Esophagus squamous epithelium (tissue), 5 donors: ENCODE data around the gene MTAP. TPM values are rescaled to one million over a fixed set of nuclear protein-coding genes. Genes with fewer than 3 reads are reported as not detected.
"Not testable (repeated sequence)": the region's sequence is repeated elsewhere in the genome, so short reads cannot be mapped to it uniquely, and the experiment has no call there.

Source experiments
- DNase-seq: peaks from one replicate; lab custom pipeline; 2025; lab: John Stamatoyannopoulos, UW
- H3K27ac ChIP-seq, 4 donors: fragments of 200-600 bp; sonication (generic); one replicate each; pipeline ENCODE4 v1.5.1; 2016 to 2019; ENCODE audit warnings: mild to moderate bottlenecking in 1 of 4
- H3K27me3 ChIP-seq, 4 donors: fragments of 200-600 bp; sonication (generic); 1 replicate in 3 of 4; 2 replicates in 1 of 4; pipeline versions ENCODE4 v1.5.1 to v1.6.0; 2017 to 2021; ENCODE audit warnings: antibody characterized with exemption in 1 of 4
- H3K36me3 ChIP-seq, 3 donors: fragments of 200-600 bp; sonication (generic); one replicate each; pipeline ENCODE4 v1.5.1; 2016 to 2019
- H3K4me1 ChIP-seq, 3 donors: fragments of 200-600 bp; sonication (generic); one replicate each; pipeline ENCODE4 v1.5.1; 2017 to 2019
- H3K4me3 ChIP-seq, 4 donors: fragments of 200-600 bp; sonication (generic); 1 replicate in 3 of 4; 2 replicates in 1 of 4; pipeline ENCODE4 v1.5.1; 2016 to 2019; ENCODE audit warnings: mild to moderate bottlenecking in 2 of 4, moderate library complexity in 1 of 4
- H3K9me3 ChIP-seq, 3 donors: fragments of 200-600 bp; sonication (generic); one replicate each; pipeline ENCODE4 v1.5.1; 2016 to 2019
- CTCF ChIP-seq, 6 experiments: fragments of 450-650 bp in 4 of 6; fragments of 200-600 bp in 2 of 6; sonication (generic) in 2 of 6; IDR thresholded peaks; one replicate each; pipeline ENCODE4 v1.5.1; 2016 to 2019; ENCODE audit warnings: antibody characterized with exemption in 6 of 6, mild to moderate bottlenecking in 4 of 6, moderate library complexity in 4 of 6
- POLR2A ChIP-seq, 4 donors: fragments of 450-650 bp; IDR thresholded peaks; one replicate each; pipeline ENCODE4 v1.6.1; 2017; ENCODE audit warnings: antibody characterized with exemption in 4 of 4, mild to moderate bottlenecking in 4 of 4, moderate library complexity in 3 of 4
- WGBS, 2 donors: methylation state at CpG; one replicate each; pipeline ENCODE4 v1.1.5; 2018; 5-methylcytosine and 5-hydroxymethylcytosine counted together
- intact Hi-C: fragments of 100-400 bp; cut with DNase I; formaldehyde crosslinking; loops from one replicate; pipeline ENCODE4 v1.15.0; 2022
- total RNA-seq, 4 donors: library from RNA; depleted of rRNA; stranded (reverse); fragments of >200 nt; gene quantifications; one replicate each; pipeline ENCODE4 v1.1.0, GENCODE V29; 2016
- donor health status: DM: yes; HTN: yes; CAD: no.

Gene MTAP
- total RNA-seq, 4 donors from 2014 or later: 16.1 to 37.4 (median 27.6) TPM

GRCh38 chr9:21936161-21936560 is 133.7 kb downstream of the MTAP start:
- intact Hi-C loops: no loop called here
- peaks cover 0 to 14% (median 0%) of the 10 kb centered on the region in 3 donors for H3K36me3 ChIP-seq
- no peak overlapping the region for H3K27ac ChIP-seq
- no peaks in the 10 kb centered on the region for H3K27me3 ChIP-seq
- DNase-seq: no peak
- no peaks in the 10 kb centered on the region for H3K9me3 ChIP-seq
- no peak overlapping the region for H3K4me3 ChIP-seq
- no peaks in the 10 kb centered on the region for H3K4me1 ChIP-seq
- 79 to 94% methylated on average over 1 of the region's 1 CpG for WGBS, 2 donors
- no peak for TF ChIP-seq POLR2A (IDR thresholded peaks at IDR 0.05)
- no peak for TF ChIP-seq CTCF (IDR thresholded peaks at IDR 0.05)

- no peak overlapping the region for H3K4me3 ChIP-seq
- no peak for DNase-seq
- intact Hi-C loops: no loop called here
- H3K27ac ChIP-seq: no peak overlapping the region
- H3K4me1 ChIP-seq: no peaks in the 10 kb centered on the region
- H3K9me3 ChIP-seq: no peaks in the 10 kb centered on the region
- WGBS, 2 donors: 84 to 87% methylated on average over 4 of the region's 4 CpGs
- TF ChIP-seq CTCF (IDR thresholded peaks at IDR 0.05) (no peak), POLR2A (IDR thresholded peaks at IDR 0.05) (no peak)
- no peaks in the 10 kb centered on the region for H3K27me3 ChIP-seq
- H3K36me3 ChIP-seq: no peaks in the 10 kb centered on the region
These were observed 139.0 kb downstream of the MTAP start for GRCh38 chr9:21941337-21941995.

GRCh38 chr9:21943464-21943863 is 141.0 kb downstream of the MTAP start:
- 73 to 88% methylated on average over 4 of the region's 4 CpGs for WGBS, 2 donors
- no peak for DNase-seq
- no peaks in the 10 kb centered on the region for H3K4me1 ChIP-seq
- TF ChIP-seq CTCF (IDR thresholded peaks at IDR 0.05) (no peak), POLR2A (IDR thresholded peaks at IDR 0.05) (no peak)
- H3K4me3 ChIP-seq: no peak overlapping the region
- no peaks in the 10 kb centered on the region for H3K27me3 ChIP-seq
- intact Hi-C loops: no loop called here
- no peak overlapping the region for H3K27ac ChIP-seq
- H3K36me3 ChIP-seq: no peaks in the 10 kb centered on the region
- no peaks in the 10 kb centered on the region for H3K9me3 ChIP-seq

- H3K27me3 ChIP-seq: no peaks in the 10 kb centered on the region
- intact Hi-C loops: no loop called here
- TF ChIP-seq POLR2A (IDR thresholded peaks at IDR 0.05): no peak
- no peak for TF ChIP-seq CTCF (IDR thresholded peaks at IDR 0.05)
- no peak for DNase-seq
- H3K36me3 ChIP-seq: no peaks in the 10 kb centered on the region
- H3K4me1 ChIP-seq: no peaks in the 10 kb centered on the region
- 50 to 100% methylated on average over 1 of the region's 2 CpGs for WGBS, 2 donors
- H3K9me3 ChIP-seq: no peaks in the 10 kb centered on the region
- no peak overlapping the region for H3K4me3 ChIP-seq
- H3K27ac ChIP-seq: no peak overlapping the region
These were observed 143.2 kb downstream of the MTAP start for GRCh38 chr9:21945606-21946005.

- no peak overlapping the region for H3K27ac ChIP-seq
- DNase-seq: no peak
- H3K27me3 ChIP-seq: peaks cover 0 to 35% (median 0%) of the 10 kb centered on the region in 4 donors
- H3K4me1 ChIP-seq: no peaks in the 10 kb centered on the region
- intact Hi-C loops: no loop called here
- no peaks in the 10 kb centered on the region for H3K36me3 ChIP-seq
- no peak overlapping the region for H3K4me3 ChIP-seq
- H3K9me3 ChIP-seq: peaks cover 0 to 3% (median 0%) of the 10 kb centered on the region in 3 donors
- 90 to 100% methylated on average over 1 to 2 of the region's 2 CpGs for WGBS, 2 donors
- TF ChIP-seq POLR2A (IDR thresholded peaks at IDR 0.05) (no peak), CTCF (IDR thresholded peaks at IDR 0.05) (no peak)
These were observed 156.4 kb downstream of the MTAP start for GRCh38 chr9:21958833-21959232.

- H3K27me3 ChIP-seq: peaks cover 0 to 40% (median under 1%) of the 10 kb centered on the region in 4 donors
- H3K4me3 ChIP-seq, DNase-seq, H3K4me1 ChIP-seq, H3K36me3 ChIP-seq, intact Hi-C loops, H3K9me3 ChIP-seq, H3K27ac ChIP-seq: not testable (repeated sequence)
- WGBS, 2 donors: no CpG with 5 or more reads among the region's 33 CpGs
These were observed 156.8 kb downstream of the MTAP start for GRCh38 chr9:21959268-21959667.
